GM19193 (cell line): Measurements from ENCODE around the gene AGXT2.

ENCODE experiments used
- POLR2A ChIP-seq: IDR thresholded peaks from 4 replicates; pipeline ENCODE4 v1.6.1; 2011; ENCODE audit not compliant: insufficient read depth, insufficient read length; ENCODE audit errors: extremely low read depth

The AGXT2 gene

GRCh38 chr5:34959323-34959722, 88.4 kb downstream of the AGXT2 start:
- TF ChIP-seq POLR2A, result no peak

GRCh38 chr5:34957857-34958690, 89.7 kb downstream of the AGXT2 start:
- no peak for TF ChIP-seq POLR2A

GRCh38 chr5:34957321-34957720, 90.4 kb downstream of the AGXT2 start:
- TF ChIP-seq POLR2A, result no peak
